Stimulated activated CD4-positive, alpha-beta T cell treated with anti-CD3 and anti-CD28 coated beads, Interleukin-15, amount 100 ng/mL, for 1 hour (primary cell): Measurements from ENCODE around the gene SUPV3L1.

Source experiments
- DNase-seq, 2 donors: peaks; one replicate each; pipeline ENCODE4 v3.0.0-alpha.2; 2020; ENCODE audit warnings: low read depth in 1 of 2, low spot score in 1 of 2

SUPV3L1 gene

DNA sequence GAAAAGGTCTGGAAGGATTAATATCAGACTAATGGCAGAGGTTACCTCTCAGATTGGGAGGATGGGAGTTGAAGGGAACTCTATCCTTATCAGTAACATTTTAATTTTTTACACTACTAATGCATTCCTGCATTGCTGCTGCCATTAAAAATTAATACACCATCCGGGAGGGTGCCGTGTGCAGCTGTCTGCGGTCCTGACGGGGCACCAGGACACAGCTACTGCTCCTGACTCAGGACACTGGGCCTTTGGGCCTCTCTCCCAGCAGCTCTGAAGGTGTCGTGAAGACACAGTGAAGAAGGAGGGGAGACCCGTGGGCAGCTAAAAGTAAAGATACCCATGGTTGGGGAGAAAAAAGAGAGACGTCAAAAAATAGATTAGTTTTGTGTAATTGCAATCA lies 74.8 kb downstream of the SUPV3L1 start:
- no peak for DNase-seq
